SH-SY5Y (cell line): ENCODE measurements around the gene SPIN1.

Source experiments
- GATA2 ChIP-seq: IDR thresholded peaks from 2 replicates; pipeline ENCODE4 v1.6.1; 2011; ENCODE audit warnings: mild to moderate bottlenecking, low read depth, low read length
- GATA3 ChIP-seq: IDR thresholded peaks from 2 replicates; pipeline ENCODE4 v1.6.1; 2011; ENCODE audit warnings: low read depth, mild to moderate bottlenecking, low read length, moderate library complexity

- TF ChIP-seq GATA2 (no peak), GATA3 (no peak)
These were observed 2.2 kb downstream of the SPIN1 start for GRCh38 chr9:88390371-88390990.
